Neural progenitor cell (in vitro differentiated cells): ENCODE measurements around the gene PRPF8. TPM values are rescaled to one million over a fixed set of nuclear protein-coding genes. Genes with fewer than 3 reads are reported as not detected.
A peak's percentile ranks its signal among the peaks of the same experiment; 100 is the strongest.

Source experiments
- DNase-seq: peaks from one replicate; pipeline ENCODE4 v3.0.0-alpha.2; 2016; ENCODE audit warnings: low spot score
- H2AFZ ChIP-seq: fragments of 200-600 bp; sonication (generic); replicated peaks from 2 replicates; pipeline ENCODE4 v1.6.1; 2016; ENCODE audit warnings: antibody characterized with exemption
- H3F3A ChIP-seq: fragments of 200-600 bp; sonication (generic); 2 replicates; pipeline ENCODE4 v1.6.1; 2016; ENCODE audit warnings: antibody characterized with exemption, low read depth
- H3K27ac ChIP-seq: fragments of 200-600 bp; sonication (generic); 2 replicates; pipeline ENCODE4 v1.5.1; 2016; ENCODE audit warnings: mild to moderate bottlenecking
- H3K27me3 ChIP-seq: fragments of 200-600 bp; sonication (generic); 2 replicates; pipeline ENCODE4 v1.6.1; 2016; ENCODE audit warnings: mild to moderate bottlenecking, moderate library complexity
- H3K36me3 ChIP-seq: fragments of 200-600 bp; sonication (generic); 2 replicates; pipeline ENCODE4 v1.5.1; 2016
- H3K4me1 ChIP-seq: fragments of 200-600 bp; sonication (generic); 2 replicates; pipeline ENCODE4 v1.6.1; 2016; ENCODE audit warnings: mixed run types
- H3K4me2 ChIP-seq: fragments of 200-600 bp; sonication (generic); 2 replicates; pipeline ENCODE4 v1.6.1; 2016
- H3K4me3 ChIP-seq: fragments of 200-600 bp; sonication (generic); 2 replicates; pipeline ENCODE4 v1.5.1; 2016
- H3K79me2 ChIP-seq: fragments of 200-600 bp; sonication (generic); 2 replicates; pipeline ENCODE4 v1.6.1; 2016; ENCODE audit warnings: low read depth
- H3K9ac ChIP-seq: fragments of 200-600 bp; sonication (generic); 2 replicates; pipeline ENCODE4 v1.6.1; 2016
- H3K9me3 ChIP-seq: fragments of 200-600 bp; sonication (generic); 2 replicates; pipeline ENCODE4 v1.5.1; 2016; ENCODE audit warnings: low read depth
- H4K20me1 ChIP-seq: fragments of 200-600 bp; sonication (generic); 2 replicates; pipeline ENCODE4 v1.6.1; 2016; ENCODE audit warnings: low read depth
- H3K27ac Mint-ChIP-seq: 3 replicates; pipeline ENCODE4 v1.8.0; 2021; ENCODE audit warnings: mixed read lengths
- H3K27me3 Mint-ChIP-seq: 2 replicates; pipeline ENCODE4 v1.8.0; 2022; ENCODE audit warnings: low read depth, mild to moderate bottlenecking, inconsistent platforms, moderate library complexity, mixed read lengths; ENCODE audit not compliant: insufficient read depth
- H3K36me3 Mint-ChIP-seq: 3 replicates; pipeline ENCODE4 v1.8.0; 2021; ENCODE audit warnings: mixed read lengths
- H3K4me1 Mint-ChIP-seq: 3 replicates; pipeline ENCODE4 v1.8.0; 2021; ENCODE audit warnings: mixed read lengths
- H3K4me3 Mint-ChIP-seq: 3 replicates; pipeline ENCODE4 v1.8.0; 2021; ENCODE audit warnings: mild to moderate bottlenecking, moderate library complexity, mixed read lengths
- H3K9me3 Mint-ChIP-seq: 3 replicates; pipeline ENCODE4 v1.8.0; 2020; ENCODE audit warnings: mixed read lengths
- CTCF ChIP-seq: fragments of 200-600 bp; sonication (generic); IDR thresholded peaks from 2 replicates; pipeline ENCODE4 v1.5.1; 2017; ENCODE audit warnings: antibody characterized with exemption, mild to moderate bottlenecking
- EZH2 ChIP-seq: fragments of 200-600 bp; sonication (generic); IDR thresholded peaks from 2 replicates; pipeline ENCODE4 v1.6.1; 2017; ENCODE audit warnings: antibody characterized with exemption, mild to moderate bottlenecking, moderate library complexity
- EZH2phosphoT487 ChIP-seq: fragments of 200-600 bp; sonication (generic); IDR thresholded peaks from 2 replicates; pipeline ENCODE4 v1.6.1; 2017; ENCODE audit warnings: antibody characterized with exemption
- total RNA-seq: library from RNA; depleted of rRNA; stranded (reverse); fragments of >200 nt; gene quantifications from 2 replicates; pipeline ENCODE4 v1.2.3, GENCODE V29; 2015; ENCODE audit warnings: low replicate concordance

PRPF8 gene
- 119 and 173 TPM in 2 replicates for total RNA-seq

GRCh38 chr17:1684378-1685189, at the start of gene PRPF8:
Gene PRPF8 (minus strand): TSS chr17:1684867. CDS start chr17:1684571, 296 bp downstream.
- Histone ChIP-seq H3K4me2 (peak within 1 kb of the TSS; percentile 87), H4K20me1 (peaks cover 37% of the 10 kb centered on the region), H3K36me3 (peaks cover 17% of the 10 kb centered on the region), H3K79me2 (peaks cover 41% of the 10 kb centered on the region), H3K27me3 (no peaks in the 10 kb centered on the region), H3F3A (peaks cover 14% of the 10 kb centered on the region), H3K27ac (peak within 1 kb of the TSS; percentile 70), H3K9me3 (no peaks in the 10 kb centered on the region), H2AFZ (peak within 1 kb of the TSS; percentile 85), H3K4me1 (peaks cover 3% of the 10 kb centered on the region), H3K9ac (peak within 1 kb of the TSS; percentile 77), H3K4me3 (peak within 1 kb of the TSS; percentile 86)
- H3K36me3 Mint-ChIP-seq = peaks cover 36% of the 10 kb centered on the region
- TF ChIP-seq CTCF (no peak), EZH2 (peak; percentile 54)
- peak; percentile 98 for DNase-seq
- H3K4me3 Mint-ChIP-seq = peak within 1 kb of the TSS; percentile 100
- H3K9me3 Mint-ChIP-seq = peaks cover 4% of the 10 kb centered on the region
- H3K27me3 Mint-ChIP-seq = peaks cover 3% of the 10 kb centered on the region
- H3K4me1 Mint-ChIP-seq = peaks cover 24% of the 10 kb centered on the region
- H3K27ac Mint-ChIP-seq = peak within 1 kb of the TSS; percentile 98

DNA sequence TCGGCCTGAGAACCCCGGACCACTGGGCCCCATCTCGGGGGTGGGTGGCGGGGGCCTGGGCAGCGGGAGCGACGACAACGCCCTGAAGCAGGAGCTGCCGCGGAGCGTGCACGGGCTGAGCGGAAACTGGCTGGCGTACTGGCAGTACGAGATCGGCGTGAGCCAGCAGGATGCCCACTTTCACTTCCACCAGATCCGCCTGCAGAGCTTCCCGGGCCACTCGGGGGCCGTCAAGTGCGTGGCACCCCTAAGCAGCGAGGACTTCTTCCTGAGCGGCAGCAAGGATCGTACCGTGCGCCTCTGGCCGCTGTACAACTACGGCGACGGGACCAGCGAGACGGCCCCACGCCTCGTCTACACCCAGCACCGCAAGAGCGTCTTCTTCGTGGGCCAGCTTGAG, 49.1 kb upstream of the PRPF8 start:
- no peak overlapping the region for H3K4me3 ChIP-seq
- no peak overlapping the region for H3K27ac Mint-ChIP-seq
- no peak overlapping the region for H3K9ac ChIP-seq
- H3F3A ChIP-seq = no peaks in the 10 kb centered on the region
- H2AFZ ChIP-seq = no peak overlapping the region
- no peaks in the 10 kb centered on the region for H3K4me1 ChIP-seq
- no peaks in the 10 kb centered on the region for H3K27me3 ChIP-seq
- no peaks in the 10 kb centered on the region for H3K9me3 ChIP-seq
- H3K27ac ChIP-seq = no peak overlapping the region
- TF ChIP-seq EZH2phosphoT487 (no peak), CTCF (no peak), EZH2 (no peak)
- no peaks in the 10 kb centered on the region for H3K36me3 ChIP-seq
- no peaks in the 10 kb centered on the region for H3K79me2 ChIP-seq
- peaks cover 16% of the 10 kb centered on the region for H3K4me1 Mint-ChIP-seq
- no peak overlapping the region for H3K4me3 Mint-ChIP-seq
- H4K20me1 ChIP-seq = no peaks in the 10 kb centered on the region
- H3K27me3 Mint-ChIP-seq = no peaks in the 10 kb centered on the region
- peaks cover 3% of the 10 kb centered on the region for H3K36me3 Mint-ChIP-seq
- H3K4me2 ChIP-seq = no peak overlapping the region
- no peak for DNase-seq
- no peaks in the 10 kb centered on the region for H3K9me3 Mint-ChIP-seq

GRCh38 chr17:1732833-1733321, 48.2 kb upstream of the PRPF8 start:
- no peaks in the 10 kb centered on the region for H3K27me3 ChIP-seq
- H2AFZ ChIP-seq = no peak overlapping the region
- no peaks in the 10 kb centered on the region for H3K9me3 ChIP-seq
- no peaks in the 10 kb centered on the region for H3K4me1 ChIP-seq
- H3K4me2 ChIP-seq = no peak overlapping the region
- H3K27ac ChIP-seq = no peak overlapping the region
- Mint-ChIP-seq H3K36me3 (peaks cover 3% of the 10 kb centered on the region), H3K4me1 (peaks cover 16% of the 10 kb centered on the region), H3K27me3 (peaks cover 2% of the 10 kb centered on the region), H3K9me3 (no peaks in the 10 kb centered on the region), H3K4me3 (no peak overlapping the region), H3K27ac (no peak overlapping the region)
- no peak for DNase-seq
- TF ChIP-seq EZH2 = no peak
- no peak for TF ChIP-seq EZH2phosphoT487
- no peak for TF ChIP-seq CTCF
- H3F3A ChIP-seq = no peaks in the 10 kb centered on the region
- H3K79me2 ChIP-seq = no peaks in the 10 kb centered on the region
- H4K20me1 ChIP-seq = no peaks in the 10 kb centered on the region
- no peak overlapping the region for H3K9ac ChIP-seq
- H3K4me3 ChIP-seq = no peak overlapping the region
- no peaks in the 10 kb centered on the region for H3K36me3 ChIP-seq
